Esophagus muscularis mucosa (tissue), 4 donors: ENCODE data around the gene SETBP1. TPM values are rescaled to one million over a fixed set of nuclear protein-coding genes. Genes with fewer than 3 reads are reported as not detected.

Source experiments
- DNase-seq: peaks from one replicate; pipeline ENCODE4 v3.0.0-alpha.2; 2017; ENCODE audit errors: extremely low spot score
- H3K27ac ChIP-seq, 4 donors: fragments of 200-600 bp; sonication (generic); replicated peaks in 1 of 4; 1 replicate in 3 of 4; 2 replicates in 1 of 4; pipeline ENCODE4 v1.5.1; 2016 to 2019; ENCODE audit warnings: mild to moderate bottlenecking in 1 of 4
- H3K27me3 ChIP-seq, 4 donors: fragments of 200-600 bp; sonication (generic); one replicate each; pipeline versions ENCODE4 v1.5.1 to v1.6.0; 2016 to 2019
- H3K36me3 ChIP-seq, 4 donors: fragments of 200-600 bp; sonication (generic); one replicate each; pipeline ENCODE4 v1.5.1; 2016 to 2019
- H3K4me1 ChIP-seq, 4 donors: fragments of 200-600 bp; sonication (generic); one replicate each; pipeline ENCODE4 v1.5.1; 2016 to 2019
- H3K4me3 ChIP-seq, 4 donors: fragments of 200-600 bp; sonication (generic); 1 replicate in 2 of 4; 2 replicates in 2 of 4; pipeline ENCODE4 v1.5.1; 2016 to 2019; ENCODE audit warnings: mild to moderate bottlenecking in 4 of 4, moderate library complexity in 1 of 4
- H3K9me3 ChIP-seq, 4 donors: fragments of 200-600 bp; sonication (generic); 1 replicate in 3 of 4; 2 replicates in 1 of 4; pipeline ENCODE4 v1.5.1; 2016 to 2019
- EP300 ChIP-seq: sonication (generic); formaldehyde crosslinking; IDR thresholded peaks from one replicate; pipeline ENCODE4 v1.6.1; 2017; ENCODE audit warnings: antibody characterized with exemption
- POLR2A ChIP-seq: fragments of 450-650 bp; IDR thresholded peaks from one replicate; pipeline ENCODE4 v1.6.1; 2017; ENCODE audit warnings: antibody characterized with exemption, moderate library complexity, mild to moderate bottlenecking, low read depth
- POLR2AphosphoS5 ChIP-seq, 2 donors: sonication (generic); formaldehyde crosslinking; IDR thresholded peaks; one replicate each; pipeline ENCODE4 v1.6.1; 2017; ENCODE audit warnings: antibody characterized with exemption in 2 of 2
- WGBS: methylation state at CpG from one replicate; pipeline ENCODE4 v1.1.5; 2018; 5-methylcytosine and 5-hydroxymethylcytosine counted together
- intact Hi-C: fragments of 100-400 bp; cut with DNase I; formaldehyde crosslinking; loops from one replicate; pipeline ENCODE4 v1.15.1; 2023
- total RNA-seq, 4 donors: library from RNA; depleted of rRNA; stranded (reverse); fragments of >200 nt; gene quantifications; one replicate each; pipeline versions ENCODE4 v1.1.0 to v1.2.1, GENCODE V29; 2016
- TF ChIP-seq, protein P1 (sequence below), 3 experiments: fragments of 200-600 bp in 2 of 3; fragments of 450-650 bp in 1 of 3; sonication (generic) in 2 of 3; IDR thresholded peaks; one replicate each; pipeline ENCODE4 v1.5.1; 2017 to 2019; ENCODE audit warnings: antibody characterized with exemption in 3 of 3, mild to moderate bottlenecking in 2 of 3, moderate library complexity in 1 of 3

SETBP1 gene
- total RNA-seq, 4 donors from 2014 or later = 40.9 to 86.5 (median 65.1) TPM

DNA sequence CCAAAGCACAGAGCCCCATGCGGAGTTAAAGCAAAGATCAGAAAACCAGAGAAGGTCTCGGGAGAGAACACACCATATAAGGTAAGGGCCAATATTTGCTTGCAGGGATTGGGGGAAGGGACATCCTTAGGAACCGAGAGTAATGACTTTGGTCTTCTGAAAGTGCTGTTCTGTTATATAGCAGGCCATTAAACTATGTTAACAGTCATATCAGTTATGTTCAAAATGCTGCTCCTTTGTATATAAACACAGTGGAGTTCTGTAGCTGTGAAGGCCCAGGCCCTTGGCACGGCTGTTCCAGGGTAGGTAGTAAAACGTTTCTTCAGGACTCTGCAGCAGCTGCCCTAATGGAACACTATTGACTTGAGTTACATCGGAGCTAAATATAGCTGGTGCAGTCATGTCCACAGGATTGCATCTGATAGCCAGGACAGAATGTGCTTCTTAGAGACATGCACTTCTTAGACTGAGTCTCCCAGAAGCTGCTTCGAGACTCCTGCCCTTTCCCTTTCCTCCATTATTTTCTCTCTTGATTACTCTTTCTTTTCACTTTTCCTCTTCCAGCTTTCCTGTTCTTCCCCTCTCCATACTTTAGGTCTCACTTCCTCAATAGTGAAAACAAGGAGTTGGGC is 122.4 kb downstream of the SETBP1 start:
- H3K27me3 ChIP-seq = no peaks in the 10 kb centered on the region
- H3K4me1 ChIP-seq = peaks cover 24 to 75% (median 61%) of the 10 kb centered on the region in 4 donors
- H3K4me3 ChIP-seq = no peak overlapping the region
- TF ChIP-seq EP300 (peak; percentile 94), POLR2AphosphoS5 (IDR thresholded peaks at IDR 0.05) (peak; percentile 86 to 95), POLR2A (no peak)
- TF ChIP-seq, protein P1, sequence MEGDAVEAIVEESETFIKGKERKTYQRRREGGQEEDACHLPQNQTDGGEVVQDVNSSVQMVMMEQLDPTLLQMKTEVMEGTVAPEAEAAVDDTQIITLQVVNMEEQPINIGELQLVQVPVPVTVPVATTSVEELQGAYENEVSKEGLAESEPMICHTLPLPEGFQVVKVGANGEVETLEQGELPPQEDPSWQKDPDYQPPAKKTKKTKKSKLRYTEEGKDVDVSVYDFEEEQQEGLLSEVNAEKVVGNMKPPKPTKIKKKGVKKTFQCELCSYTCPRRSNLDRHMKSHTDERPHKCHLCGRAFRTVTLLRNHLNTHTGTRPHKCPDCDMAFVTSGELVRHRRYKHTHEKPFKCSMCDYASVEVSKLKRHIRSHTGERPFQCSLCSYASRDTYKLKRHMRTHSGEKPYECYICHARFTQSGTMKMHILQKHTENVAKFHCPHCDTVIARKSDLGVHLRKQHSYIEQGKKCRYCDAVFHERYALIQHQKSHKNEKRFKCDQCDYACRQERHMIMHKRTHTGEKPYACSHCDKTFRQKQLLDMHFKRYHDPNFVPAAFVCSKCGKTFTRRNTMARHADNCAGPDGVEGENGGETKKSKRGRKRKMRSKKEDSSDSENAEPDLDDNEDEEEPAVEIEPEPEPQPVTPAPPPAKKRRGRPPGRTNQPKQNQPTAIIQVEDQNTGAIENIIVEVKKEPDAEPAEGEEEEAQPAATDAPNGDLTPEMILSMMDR (IDR thresholded peaks at IDR 0.05) = no peak
- 29% methylated on average over 7 of the region's 7 CpGs for WGBS
- H3K27ac ChIP-seq = peak overlapping the region; percentile 79 to 91 (median 88)
- peaks cover 0 to 5% (median 3%) of the 10 kb centered on the region in 4 donors for H3K36me3 ChIP-seq
- DNase-seq = no peak
- intact Hi-C loops = loop anchor here (5.0 kb wide), 1 partner anchor 121 kb away; the partner anchor contains the start of gene SETBP1
- H3K9me3 ChIP-seq = no peaks in the 10 kb centered on the region

DNA sequence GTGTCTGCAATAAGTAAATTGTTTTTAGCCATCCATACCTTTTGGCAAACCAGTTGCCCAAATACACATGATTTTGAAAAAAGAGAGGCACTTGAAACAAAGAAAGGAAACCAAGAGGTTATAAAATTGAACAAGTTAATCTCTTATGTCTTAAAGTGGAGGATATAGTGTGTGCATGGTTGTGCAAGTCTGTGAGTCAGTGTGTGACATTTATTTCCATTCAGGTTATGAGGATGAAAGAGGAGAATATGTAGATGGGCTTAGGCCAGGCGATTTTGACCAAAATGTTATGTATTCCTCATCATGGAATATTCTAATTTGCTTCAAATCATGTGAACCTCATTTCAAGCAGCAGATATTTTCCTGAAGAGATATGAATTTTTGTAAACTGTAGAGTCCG is 123.3 kb downstream of the SETBP1 start:
- Histone ChIP-seq H3K9me3 (no peaks in the 10 kb centered on the region), H3K27ac (peak overlapping the region; percentile 79 to 91 (median 88)), H3K27me3 (no peaks in the 10 kb centered on the region), H3K4me3 (no peak overlapping the region), H3K36me3 (peaks cover 0 to 5% (median 3%) of the 10 kb centered on the region in 4 donors), H3K4me1 (peaks cover 20 to 78% (median 63%) of the 10 kb centered on the region in 4 donors)
- DNase-seq = no peak
- WGBS = 83% methylated on average over 2 of the region's 2 CpGs
- TF ChIP-seq POLR2AphosphoS5 (IDR thresholded peaks at IDR 0.05) = peak in 1 of 2 donors; percentile 17
- TF ChIP-seq, protein P1 (IDR thresholded peaks at IDR 0.05) = no peak
- intact Hi-C loops = loop anchor here (5.0 kb wide), 1 partner anchor 122 kb away; the partner anchor contains the start of gene SETBP1

DNA sequence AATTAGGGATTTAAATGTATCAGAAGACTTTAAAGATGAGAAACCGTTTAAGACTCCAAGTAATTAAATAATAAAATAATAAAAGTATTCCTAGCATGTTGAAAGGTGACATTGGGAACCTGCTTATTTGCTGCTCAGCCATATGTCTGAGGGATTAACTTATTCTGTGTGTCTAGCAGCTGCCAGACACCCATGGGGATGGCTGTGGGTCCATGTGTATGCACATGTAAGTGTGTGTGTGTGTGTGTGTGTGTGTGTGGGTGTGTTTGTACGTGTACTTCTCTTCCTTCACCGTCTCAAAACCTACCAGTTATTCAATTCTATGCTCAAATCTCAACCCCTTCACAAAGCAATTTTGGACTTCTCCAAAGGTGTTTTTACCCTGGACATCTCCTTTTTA is 124.5 kb downstream of the SETBP1 start:
- intact Hi-C loops = no loop called here

DNA sequence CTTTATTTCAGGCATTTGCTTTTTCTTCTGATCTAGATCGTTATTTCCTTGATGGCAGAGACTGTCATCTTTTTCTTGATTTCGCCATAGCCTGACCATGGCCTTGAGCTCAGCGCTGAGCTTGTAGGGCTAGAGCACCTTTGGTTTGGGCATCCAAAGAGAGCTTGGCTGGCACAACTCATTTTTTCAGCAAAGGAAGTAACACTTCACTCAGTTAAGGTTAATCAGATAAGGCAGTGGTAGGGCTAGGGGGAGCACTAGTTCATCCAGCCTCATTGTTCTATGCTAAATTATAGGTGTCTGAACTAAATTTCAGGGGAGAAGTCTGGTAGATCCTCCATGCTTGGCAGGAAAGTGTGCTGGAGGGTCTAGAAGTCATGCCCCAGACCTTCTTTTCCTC is 125.0 kb downstream of the SETBP1 start:
- peaks cover 17 to 72% (median 63%) of the 10 kb centered on the region in 4 donors for H3K4me1 ChIP-seq
- WGBS = 96% methylated on average over 3 of the region's 3 CpGs
- no peaks in the 10 kb centered on the region for H3K27me3 ChIP-seq
- no peak for DNase-seq
- no peak for TF ChIP-seq EP300
- TF ChIP-seq, protein P1 (IDR thresholded peaks at IDR 0.05) = no peak
- TF ChIP-seq POLR2A = no peak
- TF ChIP-seq POLR2AphosphoS5 (IDR thresholded peaks at IDR 0.05) = no peak
- intact Hi-C loops = no loop called here
- H3K27ac ChIP-seq = peak overlapping the region; percentile 79 to 91 (median 88)
- no peak overlapping the region for H3K4me3 ChIP-seq
- H3K9me3 ChIP-seq = no peaks in the 10 kb centered on the region
- H3K36me3 ChIP-seq = peaks cover 0 to 3% (median 0%) of the 10 kb centered on the region in 4 donors

More for the DNA sequence above, 124.5 kb downstream of the SETBP1 start:
- TF ChIP-seq POLR2A = no peak
- TF ChIP-seq POLR2AphosphoS5 (IDR thresholded peaks at IDR 0.05) = no peak
- Histone ChIP-seq H3K4me1 (peaks cover 17 to 73% (median 63%) of the 10 kb centered on the region in 4 donors), H3K27ac (peak overlapping the region; percentile 79 to 91 (median 88)), H3K9me3 (no peaks in the 10 kb centered on the region), H3K27me3 (no peaks in the 10 kb centered on the region), H3K4me3 (no peak overlapping the region), H3K36me3 (peaks cover 0 to 5% (median 2%) of the 10 kb centered on the region in 4 donors)
- 80% methylated on average over 3 of the region's 3 CpGs for WGBS
- no peak for DNase-seq

DNA sequence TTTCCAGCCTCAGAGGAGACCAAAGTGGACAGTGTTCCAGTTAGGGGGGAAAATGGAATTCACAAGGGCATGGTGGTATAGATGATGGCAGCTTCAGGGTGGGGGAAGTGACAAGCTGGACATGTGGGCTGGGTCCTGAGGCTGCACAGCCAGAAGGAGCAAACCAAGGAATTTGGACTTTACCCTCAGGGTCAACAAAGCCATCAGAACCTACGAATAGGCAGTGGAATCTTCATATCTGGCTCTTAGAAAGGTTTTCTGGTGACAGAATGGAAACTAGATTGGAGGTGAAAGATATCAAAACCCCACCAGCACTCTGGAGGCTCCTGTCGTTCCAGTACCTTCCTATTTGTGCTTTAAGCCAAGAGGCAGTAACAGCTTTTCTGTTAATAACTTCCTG is 127.1 kb downstream of the SETBP1 start:
- intact Hi-C loops = no loop called here
- no peak for TF ChIP-seq POLR2AphosphoS5 (IDR thresholded peaks at IDR 0.05)
- TF ChIP-seq, protein P1 (IDR thresholded peaks at IDR 0.05) = no peak
- no peak for TF ChIP-seq POLR2A
- no peak for TF ChIP-seq EP300
- H3K27me3 ChIP-seq = no peaks in the 10 kb centered on the region
- H3K27ac ChIP-seq = peak overlapping the region in 1 of 4 donors; percentile 9
- H3K4me3 ChIP-seq = no peak overlapping the region
- no peaks in the 10 kb centered on the region for H3K36me3 ChIP-seq
- 70% methylated on average over 2 of the region's 2 CpGs for WGBS
- no peaks in the 10 kb centered on the region for H3K9me3 ChIP-seq
- H3K4me1 ChIP-seq = peaks cover 17 to 71% (median 60%) of the 10 kb centered on the region in 4 donors
- no peak for DNase-seq
